Ascending aorta (tissue), 2 donors: ENCODE results near the gene DCDC2. TPM values are rescaled to one million over a fixed set of nuclear protein-coding genes. Genes with fewer than 3 reads are reported as not detected.
"Not testable (repeated sequence)": the region's sequence is repeated elsewhere in the genome, so short reads cannot be mapped to it uniquely, and the experiment has no call there.

Experiments used
- DNase-seq, 2 donors: peaks; one replicate each; pipeline ENCODE4 v3.0.0-alpha.2; 2019; ENCODE audit warnings: low spot score in 2 of 2
- H3K27ac ChIP-seq, 2 donors: fragments of 200-600 bp; sonication (generic); one replicate each; pipeline ENCODE4 v1.5.1; 2016 to 2017; ENCODE audit warnings: mild to moderate bottlenecking in 1 of 2
- H3K27me3 ChIP-seq: fragments of 200-600 bp; sonication (generic); one replicate; pipeline ENCODE4 v1.5.1; 2017
- H3K36me3 ChIP-seq, 2 donors: fragments of 200-600 bp; sonication (generic); one replicate each; pipeline ENCODE4 v1.5.1; 2016
- H3K4me1 ChIP-seq, 2 donors: fragments of 200-600 bp; sonication (generic); one replicate each; pipeline ENCODE4 v1.5.1; 2016 to 2017; ENCODE audit warnings: mild to moderate bottlenecking in 1 of 2
- H3K4me3 ChIP-seq, 2 donors: fragments of 200-600 bp; sonication (generic); one replicate each; pipeline ENCODE4 v1.5.1; 2016 to 2017; ENCODE audit warnings: mild to moderate bottlenecking in 1 of 2
- H3K9me3 ChIP-seq, 2 donors: fragments of 200-600 bp; sonication (generic); one replicate each; pipeline ENCODE4 v1.5.1; 2016
- intact Hi-C: fragments of 100-400 bp; cut with DNase I; formaldehyde crosslinking; loops from one replicate; pipeline ENCODE4 v1.15.1; 2023
- total RNA-seq: library from RNA; depleted of rRNA; stranded (reverse); fragments of >200 nt; gene quantifications from one replicate; pipeline ENCODE4 v1.1.0, GENCODE V29; 2016
- TF ChIP-seq, protein P1 (sequence below), 3 experiments: fragments of 200-600 bp in 2 of 3; fragments of 450-650 bp in 1 of 3; sonication (generic) in 2 of 3; IDR thresholded peaks; one replicate each; pipeline ENCODE4 v1.5.1; 2016 to 2019; ENCODE audit warnings: antibody characterized with exemption in 3 of 3, mild to moderate bottlenecking in 1 of 3, moderate library complexity in 1 of 3

Gene DCDC2
- total RNA-seq, 1 donor from 2014 or later: not detected

DNA sequence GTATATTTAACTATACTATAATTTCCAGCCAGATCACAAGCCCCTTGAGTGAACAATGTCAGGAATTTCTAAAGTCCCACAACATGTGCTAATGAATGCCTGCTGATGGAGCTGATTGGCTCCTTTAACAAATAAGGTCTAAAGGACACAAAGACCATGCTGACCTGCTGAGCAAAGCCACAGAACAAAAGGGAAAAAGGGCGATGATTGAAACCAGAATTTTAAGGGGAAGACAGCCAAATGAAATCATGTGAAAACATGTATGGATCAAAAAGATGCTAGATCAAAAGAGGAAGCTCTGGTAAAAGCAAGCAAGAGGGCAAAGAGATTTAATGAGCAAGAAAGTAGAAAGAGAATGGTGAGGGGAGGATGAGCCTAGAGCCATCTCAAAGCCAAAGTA lies 105.6 kb downstream of the DCDC2 start:
- no peaks in the 10 kb centered on the region for H3K36me3 ChIP-seq
- H3K9me3 ChIP-seq: peaks cover 0 to 8% of the 10 kb centered on the region in 2 donors
- H3K27me3 ChIP-seq: no peaks in the 10 kb centered on the region
- H3K27ac ChIP-seq: no peak overlapping the region
- no peaks in the 10 kb centered on the region for H3K4me1 ChIP-seq
- no peak for DNase-seq
- no peak overlapping the region for H3K4me3 ChIP-seq
- intact Hi-C loops: no loop called here
- TF ChIP-seq, protein P1, sequence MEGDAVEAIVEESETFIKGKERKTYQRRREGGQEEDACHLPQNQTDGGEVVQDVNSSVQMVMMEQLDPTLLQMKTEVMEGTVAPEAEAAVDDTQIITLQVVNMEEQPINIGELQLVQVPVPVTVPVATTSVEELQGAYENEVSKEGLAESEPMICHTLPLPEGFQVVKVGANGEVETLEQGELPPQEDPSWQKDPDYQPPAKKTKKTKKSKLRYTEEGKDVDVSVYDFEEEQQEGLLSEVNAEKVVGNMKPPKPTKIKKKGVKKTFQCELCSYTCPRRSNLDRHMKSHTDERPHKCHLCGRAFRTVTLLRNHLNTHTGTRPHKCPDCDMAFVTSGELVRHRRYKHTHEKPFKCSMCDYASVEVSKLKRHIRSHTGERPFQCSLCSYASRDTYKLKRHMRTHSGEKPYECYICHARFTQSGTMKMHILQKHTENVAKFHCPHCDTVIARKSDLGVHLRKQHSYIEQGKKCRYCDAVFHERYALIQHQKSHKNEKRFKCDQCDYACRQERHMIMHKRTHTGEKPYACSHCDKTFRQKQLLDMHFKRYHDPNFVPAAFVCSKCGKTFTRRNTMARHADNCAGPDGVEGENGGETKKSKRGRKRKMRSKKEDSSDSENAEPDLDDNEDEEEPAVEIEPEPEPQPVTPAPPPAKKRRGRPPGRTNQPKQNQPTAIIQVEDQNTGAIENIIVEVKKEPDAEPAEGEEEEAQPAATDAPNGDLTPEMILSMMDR (IDR thresholded peaks at IDR 0.05): no peak

DNA sequence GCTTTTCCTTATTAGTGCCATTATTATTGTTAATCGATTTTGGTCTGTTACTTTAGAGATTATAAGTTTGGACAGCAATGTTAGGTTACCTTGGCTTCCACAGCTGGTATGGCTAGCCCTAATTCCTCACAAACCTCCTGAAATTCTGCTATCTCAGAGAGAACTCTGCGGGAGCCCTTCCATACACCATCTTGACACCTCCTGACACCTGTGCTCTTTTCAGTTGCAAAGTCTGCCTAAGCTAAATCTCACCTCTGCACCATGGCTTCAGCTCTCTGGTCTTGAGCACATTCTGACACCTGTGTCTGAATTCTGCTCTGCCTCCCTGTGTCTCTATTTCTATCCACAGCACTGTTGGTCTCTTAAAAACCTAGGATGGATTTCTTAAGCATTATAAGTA lies 106.5 kb downstream of the DCDC2 start:
- Histone ChIP-seq H3K27ac (no peak overlapping the region), H3K9me3 (peaks cover 0 to 8% of the 10 kb centered on the region in 2 donors), H3K27me3 (no peaks in the 10 kb centered on the region), H3K36me3 (no peaks in the 10 kb centered on the region), H3K4me1 (no peaks in the 10 kb centered on the region), H3K4me3 (no peak overlapping the region)
- DNase-seq: no peak
- intact Hi-C loops: no loop called here
- TF ChIP-seq, protein P1 (IDR thresholded peaks at IDR 0.05): no peak

DNA sequence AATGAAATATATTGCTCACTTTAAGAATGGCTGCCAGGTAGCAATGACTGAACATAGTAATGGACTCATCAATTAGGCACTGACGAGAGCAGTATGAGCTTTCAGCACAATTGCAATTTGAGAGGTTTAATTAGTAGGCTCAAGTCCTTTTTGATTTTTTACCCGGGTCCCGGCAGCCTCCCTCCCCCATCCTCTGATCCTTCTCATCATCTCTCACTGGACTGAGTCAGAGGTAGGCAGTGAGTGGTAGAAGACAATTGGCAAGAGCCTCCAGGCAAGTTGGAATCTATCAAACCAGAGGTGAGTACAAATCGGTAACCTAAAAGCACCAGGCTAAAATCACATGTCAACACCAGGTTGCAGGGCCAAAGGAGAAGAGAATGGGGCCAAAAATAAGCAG lies 107.9 kb downstream of the DCDC2 start:
- TF ChIP-seq, protein P1 (IDR thresholded peaks at IDR 0.05): no peak

GRCh38 chr6:24245275-24245674 lies 112.6 kb downstream of the DCDC2 start:
- TF ChIP-seq, protein P1 (IDR thresholded peaks at IDR 0.05): no peak
- no peaks in the 10 kb centered on the region for H3K36me3 ChIP-seq
- no peak overlapping the region for H3K27ac ChIP-seq
- H3K9me3 ChIP-seq: no peaks in the 10 kb centered on the region
- no peak for DNase-seq
- no peak overlapping the region for H3K4me3 ChIP-seq
- H3K4me1 ChIP-seq: no peaks in the 10 kb centered on the region
- intact Hi-C loops: no loop called here
- no peaks in the 10 kb centered on the region for H3K27me3 ChIP-seq

More for the DNA sequence above, 107.9 kb downstream of the DCDC2 start:
- H3K27me3 ChIP-seq: no peaks in the 10 kb centered on the region
- no peak for DNase-seq
- no peaks in the 10 kb centered on the region for H3K36me3 ChIP-seq
- no peak overlapping the region for H3K27ac ChIP-seq
- no peaks in the 10 kb centered on the region for H3K4me1 ChIP-seq
- H3K9me3 ChIP-seq: peaks cover 0 to 8% of the 10 kb centered on the region in 2 donors
- H3K4me3 ChIP-seq: no peak overlapping the region
- intact Hi-C loops: no loop called here

GRCh38 chr6:24242924-24243323 lies 114.9 kb downstream of the DCDC2 start:
- no peaks in the 10 kb centered on the region for H3K9me3 ChIP-seq
- H3K27ac ChIP-seq: no peak overlapping the region
- H3K4me3 ChIP-seq: no peak overlapping the region
- no peaks in the 10 kb centered on the region for H3K36me3 ChIP-seq
- H3K4me1 ChIP-seq: no peaks in the 10 kb centered on the region
- TF ChIP-seq, protein P1 (IDR thresholded peaks at IDR 0.05): no peak
- no peak for DNase-seq
- no peaks in the 10 kb centered on the region for H3K27me3 ChIP-seq
- intact Hi-C loops: no loop called here

DNA sequence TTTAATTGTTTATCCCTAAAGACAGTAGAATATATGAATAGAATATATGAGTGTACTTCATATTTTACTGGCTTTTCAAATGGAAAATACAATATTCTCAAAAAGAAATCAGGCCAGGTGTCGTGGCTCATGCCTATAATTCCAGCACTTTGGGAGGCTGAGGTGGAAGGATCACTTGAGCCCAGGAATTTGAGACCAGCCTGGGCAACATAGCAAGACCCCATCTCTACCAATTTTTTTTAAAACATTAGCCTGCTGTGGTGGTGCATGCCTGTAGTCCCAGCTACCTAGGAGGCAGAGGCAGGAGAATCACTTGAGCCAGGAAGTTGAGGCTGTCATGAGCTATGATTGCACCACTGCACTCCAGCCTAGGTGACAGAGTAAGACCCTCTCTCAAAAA lies 116.1 kb downstream of the DCDC2 start:
- H3K27ac ChIP-seq, intact Hi-C loops, H3K36me3 ChIP-seq, DNase-seq, H3K4me1 ChIP-seq, H3K9me3 ChIP-seq, H3K4me3 ChIP-seq, H3K27me3 ChIP-seq: not testable (repeated sequence)
